OCI-LY7 (cell line): ENCODE data around the gene THRB. TPM values are rescaled to one million over a fixed set of nuclear protein-coding genes. Genes with fewer than 3 reads are reported as not detected.

Source experiments
- BruUV-seq: library from RNA; stranded (reverse); fragments of 400-500 nt; replicated peaks from 2 replicates; lab custom pipeline; 2021; lab: Mats Ljungman, UMichigan
- CTCF ChIA-PET: fragments of 300-600 bp; sonication (Branson Sonifier 250); formaldehyde crosslinking; loops from one replicate; lab custom pipeline; 2022; ENCODE audit warnings: antibody characterized with exemption; ENCODE audit not compliant: unreplicated experiment; lab: Charles Lee
- POLR2A ChIA-PET: fragments of 300-600 bp; sonication (Branson Sonifier 250); formaldehyde crosslinking; loops from one replicate; lab custom pipeline; 2022; ENCODE audit warnings: antibody characterized with exemption; lab: Charles Lee
- DNase-seq: peaks from one replicate; pipeline ENCODE4 v3.0.0-alpha.2; 2015; ENCODE audit warnings: low spot score
- H2AFZ ChIP-seq: fragments of 200-600 bp; sonication (generic), shearing (Covaris generic); 2 replicates; pipeline ENCODE4 v1.6.1; 2014; ENCODE audit warnings: mild to moderate bottlenecking, antibody characterized with exemption, low read length, moderate library complexity
- H3K27ac ChIP-seq: fragments of 200-600 bp; sonication (generic); 2 replicates; pipeline ENCODE4 v1.5.1; 2014; ENCODE audit warnings: mixed run types, low read depth, mild to moderate bottlenecking, moderate library complexity, low read length, inconsistent platforms; ENCODE audit not compliant: poor library complexity, severe bottlenecking
- H3K36me3 ChIP-seq: fragments of 200-600 bp; sonication (generic); 2 replicates; pipeline ENCODE4 v1.6.1; 2014; ENCODE audit warnings: mild to moderate bottlenecking, antibody characterized with exemption, low read length, moderate library complexity, mixed read lengths; ENCODE audit not compliant: insufficient read depth
- H3K4me1 ChIP-seq: fragments of 200-600 bp; sonication (generic); 2 replicates; pipeline ENCODE4 v1.5.1; 2014; ENCODE audit warnings: mild to moderate bottlenecking, low read length; ENCODE audit not compliant: insufficient read depth, poor library complexity, severe bottlenecking
- H3K4me2 ChIP-seq: fragments of 200-600 bp; sonication (generic); 2 replicates; pipeline ENCODE4 v1.6.1; 2014; ENCODE audit warnings: mild to moderate bottlenecking, low read length
- H3K4me3 ChIP-seq: fragments of 200-600 bp; sonication (generic); 2 replicates; pipeline ENCODE4 v1.5.1; 2014; ENCODE audit warnings: mild to moderate bottlenecking, low read depth, low read length; ENCODE audit not compliant: poor library complexity, severe bottlenecking
- H3K79me2 ChIP-seq: fragments of 200-600 bp; sonication (generic); 2 replicates; pipeline ENCODE4 v1.6.1; 2016; ENCODE audit warnings: low read depth, mild to moderate bottlenecking, low read length, moderate library complexity, mixed read lengths; ENCODE audit not compliant: insufficient read depth
- H3K9me2 ChIP-seq: fragments of 200-600 bp; sonication (generic); 2 replicates; pipeline ENCODE4 v1.6.1; 2016; ENCODE audit warnings: mild to moderate bottlenecking, low read length, mixed read lengths; ENCODE audit not compliant: insufficient read depth
- H3K9me3 ChIP-seq: fragments of 200-600 bp; sonication (generic); 2 replicates; pipeline ENCODE4 v1.6.1; 2014; ENCODE audit warnings: mild to moderate bottlenecking, mixed run types, low read length, mixed read lengths
- H4K20me1 ChIP-seq: fragments of 200-600 bp; sonication (generic); 2 replicates; pipeline ENCODE4 v1.6.1; 2014; ENCODE audit warnings: mild to moderate bottlenecking, antibody characterized with exemption, low read length, moderate library complexity, mixed read lengths; ENCODE audit not compliant: insufficient read depth
- CTCF ChIP-seq: fragments of 200-600 bp; sonication (generic); conservative IDR thresholded peaks from 2 replicates; pipeline ENCODE4 v1.5.1; 2014; ENCODE audit warnings: mild to moderate bottlenecking, antibody characterized with exemption, low read length, moderate library complexity, mixed read lengths
- EZH2phosphoT487 ChIP-seq: fragments of 200-600 bp; sonication (generic); IDR thresholded peaks from 2 replicates; pipeline ENCODE4 v1.6.1; 2018; ENCODE audit warnings: low read depth, borderline replicate concordance, mild to moderate bottlenecking, mixed run types, antibody characterized with exemption, low read length, moderate library complexity, mixed read lengths
- intact Hi-C: fragments of 100-400 bp; cut with micrococcal nuclease; formaldehyde crosslinking; loops from one replicate; pipeline ENCODE4 v1.10.0; 2022; ENCODE audit not compliant: unreplicated experiment
- total RNA-seq, 2 experiments: library from RNA; depleted of rRNA in 1 of 2; stranded (reverse); fragments of >200 nt in 1 of 2; shearing (Covaris generic) in 1 of 2; gene quantifications; 2 replicates each; pipeline ENCODE4 v1.2.3, GENCODE V29; 2014 to 2022

THRB gene
- total RNA-seq, 2 experiments from 2014 or later = not detected

- CTCF ChIA-PET = no interaction called here
- no peak for TF ChIP-seq CTCF
- no peak for TF ChIP-seq EZH2phosphoT487
These were observed 121.3 kb downstream of the THRB start for GRCh38 chr3:24373198-24373959.

GRCh38 chr3:24372559-24373197 is 122.0 kb downstream of the THRB start:
- H3K4me2 ChIP-seq = no peak overlapping the region
- H2AFZ ChIP-seq = no peak overlapping the region
- BruUV-seq = no TSS peak
- no peaks in the 10 kb centered on the region for H3K9me2 ChIP-seq
- H4K20me1 ChIP-seq = no peaks in the 10 kb centered on the region
- H3K36me3 ChIP-seq = no peaks in the 10 kb centered on the region
- no peak overlapping the region for H3K4me3 ChIP-seq
- H3K27ac ChIP-seq = no peak overlapping the region
- H3K4me1 ChIP-seq = no peaks in the 10 kb centered on the region
- ChIA-PET CTCF (no interaction called here), POLR2A (no interaction called here)
- TF ChIP-seq EZH2phosphoT487 = no peak
- TF ChIP-seq CTCF = no peak
- intact Hi-C loops = no loop called here
- no peaks in the 10 kb centered on the region for H3K79me2 ChIP-seq
- DNase-seq = no peak
- H3K9me3 ChIP-seq = no peaks in the 10 kb centered on the region

More at GRCh38 chr3:24373198-24373959, 121.3 kb downstream of the THRB start:
- H3K9me2 ChIP-seq = no peaks in the 10 kb centered on the region
- H3K4me1 ChIP-seq = no peaks in the 10 kb centered on the region
- no peak overlapping the region for H3K27ac ChIP-seq
- DNase-seq = no peak
- intact Hi-C loops = no loop called here
- H4K20me1 ChIP-seq = no peaks in the 10 kb centered on the region
- H3K4me3 ChIP-seq = no peak overlapping the region
- H3K36me3 ChIP-seq = no peaks in the 10 kb centered on the region
- no peak overlapping the region for H3K4me2 ChIP-seq
- no TSS peak for BruUV-seq
- H2AFZ ChIP-seq = no peak overlapping the region
- POLR2A ChIA-PET = interaction anchor here (0.7 to 1.0 kb wide), 5 partner anchors 9 to 553 kb away, joined by 3 to 4 read pairs (median 3); no protein-coding TSS in a partner anchor
- no peaks in the 10 kb centered on the region for H3K9me3 ChIP-seq
- H3K79me2 ChIP-seq = no peaks in the 10 kb centered on the region
